Upper lobe of left lung (tissue), 6 donors: ENCODE data around the gene STK11. TPM values are rescaled to one million over a fixed set of nuclear protein-coding genes. Genes with fewer than 3 reads are reported as not detected.
A peak's percentile ranks its signal among the peaks of the same experiment; 100 is the strongest.

Experiments used
- ATAC-seq, 2 donors: fragments of 200-7000 bp; cut with Tn5 transposase; one replicate each; pipeline ENCODE4 v1.9.1; 2022; ENCODE audit warnings: mild to moderate bottlenecking in 2 of 2, moderate library complexity in 2 of 2; ENCODE audit not compliant: low FRiP score in 2 of 2
- DNase-seq, 2 donors: peaks; one replicate each; pipeline ENCODE4 v3.0.0-alpha.2; 2019 to 2020
- H3K27ac ChIP-seq, 4 donors: fragments of 200-600 bp; sonication (generic); one replicate each; pipeline ENCODE4 v1.5.1; 2016 to 2019
- H3K27me3 ChIP-seq, 4 donors: fragments of 200-600 bp; sonication (generic); one replicate each; pipeline ENCODE4 v1.5.1; 2017 to 2019
- H3K36me3 ChIP-seq, 4 donors: fragments of 200-600 bp; sonication (generic); one replicate each; pipeline ENCODE4 v1.5.1; 2016 to 2019
- H3K4me1 ChIP-seq, 4 donors: fragments of 200-600 bp; sonication (generic); one replicate each; pipeline ENCODE4 v1.5.1; 2018 to 2019
- H3K4me3 ChIP-seq, 4 donors: fragments of 200-600 bp; sonication (generic); one replicate each; pipeline ENCODE4 v1.5.1; 2017 to 2019; ENCODE audit warnings: mild to moderate bottlenecking in 2 of 4, moderate library complexity in 1 of 4
- H3K9me3 ChIP-seq, 4 donors: fragments of 200-600 bp; sonication (generic); one replicate each; pipeline ENCODE4 v1.5.1; 2018 to 2019
- CTCF ChIP-seq, 6 experiments: fragments of 450-650 bp in 4 of 6; fragments of 200-600 bp in 2 of 6; sonication (generic) in 2 of 6; IDR thresholded peaks; one replicate each; pipeline ENCODE4 v1.5.1; 2016 to 2019; ENCODE audit warnings: antibody characterized with exemption in 6 of 6
- EP300 ChIP-seq, 4 donors: sonication (generic); formaldehyde crosslinking; IDR thresholded peaks; one replicate each; pipeline ENCODE4 v1.5.1; 2017; ENCODE audit warnings: antibody characterized with exemption in 4 of 4, control low read depth in 2 of 4
- POLR2A ChIP-seq, 4 donors: fragments of 450-650 bp; IDR thresholded peaks; one replicate each; pipeline ENCODE4 v1.5.1; 2016 to 2017; ENCODE audit warnings: antibody characterized with exemption in 4 of 4, mild to moderate bottlenecking in 2 of 4
- POLR2AphosphoS5 ChIP-seq, 2 donors: sonication (generic); formaldehyde crosslinking; IDR thresholded peaks; one replicate each; pipeline ENCODE4 v1.5.1; 2017; ENCODE audit warnings: antibody characterized with exemption in 2 of 2
- WGBS, 2 donors: methylation state at CpG; one replicate each; pipeline ENCODE4 v1.1.5; 2017 to 2018; 5-methylcytosine and 5-hydroxymethylcytosine counted together
- total RNA-seq, 6 donors: library from RNA; depleted of rRNA in 4 of 6; stranded (reverse); fragments of >200 nt in 4 of 6; gene quantifications; one replicate each; pipeline versions ENCODE4 v1.1.0 to v1.2.1, GENCODE V29; 2016 to 2021
- donor health status: DM: no; HTN: no; CAD: no; lungs with moderate emphysema.
- donor health status: DM: no; HTN: yes; CAD: no; lungs with severe emphysema.

STK11 gene
- total RNA-seq, 6 donors from 2014 or later, result 50.2 to 168 (median 63.2) TPM

- peaks cover 0 to 9% (median 3%) of the 10 kb centered on the region in 4 donors for H3K27me3 ChIP-seq
- WGBS, 2 donors, result 2% methylated on average over 20 of the region's 60 CpGs; no CpG with 5 or more reads in 1 of the 2 donors
Measured at GRCh38 chr19:1237027-1237659, 31.6 kb downstream of the STK11 start.

GRCh38 chr19:1237754-1238368 is 32.3 kb downstream of the STK11 start, which contains the start of gene CBARP:
Gene CBARP (minus strand): TSS chr19:1238005. CDS start chr19:1236100, 1,905 bp downstream.
- H3K9me3 ChIP-seq, result no peaks in the 10 kb centered on the region
- TF ChIP-seq POLR2AphosphoS5 (IDR thresholded peaks at IDR 0.05) (no peak), CTCF (IDR thresholded peaks at IDR 0.05) (peak in 1 of 6 experiments; percentile 7)
- H3K27me3 ChIP-seq, result peaks cover 0 to 9% (median 3%) of the 10 kb centered on the region in 4 donors
- DNase-seq (peak in 1 of 2 donors; percentile 90), ATAC-seq (peak in 1 of 2 donors; percentile 0)
- 1% methylated on average over 36 of the region's 87 CpGs; no CpG with 5 or more reads in 1 of the 2 donors for WGBS, 2 donors
- H3K27ac ChIP-seq, result peak within 1 kb of the TSS in 2 of 4 donors; percentile 4 to 72
- peak within 1 kb of the TSS; percentile 25 to 53 (median 52) for H3K4me3 ChIP-seq
- H3K36me3 ChIP-seq, result no peaks in the 10 kb centered on the region
- peaks cover 47 to 67% (median 52%) of the 10 kb centered on the region in 4 donors for H3K4me1 ChIP-seq

More at GRCh38 chr19:1237027-1237659, 31.6 kb downstream of the STK11 start:
- Histone ChIP-seq H3K27ac (peak overlapping the region in 1 of 4 donors; percentile 72), H3K4me3 (peak overlapping the region; percentile 25 to 53 (median 52)), H3K36me3 (no peaks in the 10 kb centered on the region), H3K9me3 (no peaks in the 10 kb centered on the region), H3K4me1 (peaks cover 47 to 67% (median 52%) of the 10 kb centered on the region in 4 donors)
- ATAC-seq (no peak), DNase-seq (peak in 1 of 2 donors; percentile 87)
- no peak for TF ChIP-seq POLR2AphosphoS5 (IDR thresholded peaks at IDR 0.05)
- TF ChIP-seq POLR2A (IDR thresholded peaks at IDR 0.05), result no peak
- no peak for TF ChIP-seq CTCF (IDR thresholded peaks at IDR 0.05)
- no peak for TF ChIP-seq EP300 (IDR thresholded peaks at IDR 0.05)

- Histone ChIP-seq H3K9me3 (no peaks in the 10 kb centered on the region), H3K36me3 (no peaks in the 10 kb centered on the region), H3K27me3 (peaks cover 0 to 9% (median 3%) of the 10 kb centered on the region in 4 donors), H3K4me1 (peaks cover 47 to 67% (median 52%) of the 10 kb centered on the region in 4 donors), H3K4me3 (peak overlapping the region in 3 of 4 donors; percentile 51 to 53 (median 53)), H3K27ac (peak overlapping the region in 2 of 4 donors; percentile 4 to 24)
- DNase-seq (peak in 1 of 2 donors; percentile 82), ATAC-seq (no peak)
- WGBS, 2 donors, result 61 to 65% methylated on average over 32 to 34 of the region's 34 CpGs
- TF ChIP-seq POLR2A (IDR thresholded peaks at IDR 0.05), result no peak
- TF ChIP-seq EP300 (IDR thresholded peaks at IDR 0.05), result no peak
- no peak for TF ChIP-seq CTCF (IDR thresholded peaks at IDR 0.05)
- no peak for TF ChIP-seq POLR2AphosphoS5 (IDR thresholded peaks at IDR 0.05)
Measured at GRCh38 chr19:1238369-1239303, 33.1 kb downstream of the STK11 start.

GRCh38 chr19:1239420-1239795 is 33.8 kb downstream of the STK11 start:
- DNase-seq (no peak), ATAC-seq (no peak)
- H3K27ac ChIP-seq, result peak overlapping the region in 3 of 4 donors; percentile 24 to 100 (median 80)
- H3K36me3 ChIP-seq, result peaks cover 0 to 5% (median 1%) of the 10 kb centered on the region in 4 donors
- peaks cover 0 to 9% (median 3%) of the 10 kb centered on the region in 4 donors for H3K27me3 ChIP-seq
- 78 to 79% methylated on average over 10 to 11 of the region's 11 CpGs for WGBS, 2 donors
- H3K4me1 ChIP-seq, result peaks cover 52 to 74% (median 58%) of the 10 kb centered on the region in 4 donors
- H3K4me3 ChIP-seq, result no peak overlapping the region
- no peaks in the 10 kb centered on the region for H3K9me3 ChIP-seq
- TF ChIP-seq POLR2AphosphoS5 (IDR thresholded peaks at IDR 0.05) (no peak), EP300 (IDR thresholded peaks at IDR 0.05) (no peak), CTCF (IDR thresholded peaks at IDR 0.05) (no peak), POLR2A (IDR thresholded peaks at IDR 0.05) (no peak)
